LNCAP (cell line): ENCODE results near the gene NOXO1.

ENCODE experiments used
- CTCF ChIP-seq: fragments of 450-650 bp; IDR thresholded peaks from 2 replicates; pipeline ENCODE4 v1.5.1; 2017; ENCODE audit warnings: mild to moderate bottlenecking

Gene NOXO1

GRCh38 chr16:2016407-2016922 is 35.2 kb upstream of the NOXO1 start:
- peak; percentile 49 for TF ChIP-seq CTCF

- TF ChIP-seq CTCF: no peak
Measured at GRCh38 chr16:2015947-2016208, 34.6 kb upstream of the NOXO1 start.

GRCh38 chr16:2015117-2015946 is 34.1 kb upstream of the NOXO1 start:
- TF ChIP-seq CTCF: no peak

GRCh38 chr16:2013527-2013926 is 32.3 kb upstream of the NOXO1 start:
- no peak for TF ChIP-seq CTCF

GRCh38 chr16:2009791-2010510 is 28.7 kb upstream of the NOXO1 start, which contains the start of gene ZNF598:
Gene ZNF598, minus strand, starts transcription at chr16:2009821.
- TF ChIP-seq CTCF: no peak

- TF ChIP-seq CTCF: no peak
Measured at GRCh38 chr16:2009164-2009711, 28.0 kb upstream of the NOXO1 start.

- TF ChIP-seq CTCF: no peak
Measured at GRCh38 chr16:2008631-2009163, 27.4 kb upstream of the NOXO1 start.
